ENCODE data around the gene PRKCB. TPM values are rescaled to one million over a fixed set of nuclear protein-coding genes. Genes with fewer than 3 reads are reported as not detected.

The PRKCB gene
- total RNA-seq, 2 experiments from 2014 or later, result 75.8 to 82.6 TPM

GRCh38 chr16:24164416-24164815, 328.6 kb downstream of the PRKCB start:
- H3K36me3 Mint-ChIP-seq, result peaks cover 18% of the 10 kb centered on the region
- peaks cover 9% of the 10 kb centered on the region for H3K4me1 Mint-ChIP-seq
- no peaks in the 10 kb centered on the region for H3K9me3 Mint-ChIP-seq
- no peak overlapping the region for H3K27ac Mint-ChIP-seq
- H3K4me3 Mint-ChIP-seq, result no peak overlapping the region
- H3K27me3 Mint-ChIP-seq, result no peaks in the 10 kb centered on the region
- no peak for DNase-seq

GRCh38 chr16:24165273-24165672, 329.5 kb downstream of the PRKCB start:
- Mint-ChIP-seq H3K27me3 (no peaks in the 10 kb centered on the region), H3K4me3 (no peak overlapping the region), H3K27ac (no peak overlapping the region), H3K4me1 (peaks cover 9% of the 10 kb centered on the region), H3K9me3 (no peaks in the 10 kb centered on the region), H3K36me3 (peaks cover 18% of the 10 kb centered on the region)
- DNase-seq, result no peak

- Mint-ChIP-seq H3K4me3 (no peak overlapping the region), H3K9me3 (no peaks in the 10 kb centered on the region), H3K36me3 (peaks cover 18% of the 10 kb centered on the region), H3K4me1 (peaks cover 9% of the 10 kb centered on the region), H3K27ac (no peak overlapping the region), H3K27me3 (no peaks in the 10 kb centered on the region)
- DNase-seq, result no peak
Observed at GRCh38 chr16:24166661-24167528, 331.1 kb downstream of the PRKCB start.

- H3K27ac Mint-ChIP-seq, result no peak overlapping the region
- DNase-seq, result no peak
- H3K36me3 Mint-ChIP-seq, result peaks cover 22% of the 10 kb centered on the region
- no peaks in the 10 kb centered on the region for H3K27me3 Mint-ChIP-seq
- no peak overlapping the region for H3K4me3 Mint-ChIP-seq
- H3K4me1 Mint-ChIP-seq, result peaks cover 9% of the 10 kb centered on the region
- H3K9me3 Mint-ChIP-seq, result no peaks in the 10 kb centered on the region
Observed at GRCh38 chr16:24168856-24169255, 333.1 kb downstream of the PRKCB start.

GRCh38 chr16:24170407-24170806, 334.6 kb downstream of the PRKCB start:
- peaks cover 29% of the 10 kb centered on the region for H3K36me3 Mint-ChIP-seq
- H3K27me3 Mint-ChIP-seq, result no peaks in the 10 kb centered on the region
- no peak for DNase-seq
- peaks cover 9% of the 10 kb centered on the region for H3K4me1 Mint-ChIP-seq
- H3K9me3 Mint-ChIP-seq, result no peaks in the 10 kb centered on the region
- H3K4me3 Mint-ChIP-seq, result no peak overlapping the region
- no peak overlapping the region for H3K27ac Mint-ChIP-seq

DNA sequence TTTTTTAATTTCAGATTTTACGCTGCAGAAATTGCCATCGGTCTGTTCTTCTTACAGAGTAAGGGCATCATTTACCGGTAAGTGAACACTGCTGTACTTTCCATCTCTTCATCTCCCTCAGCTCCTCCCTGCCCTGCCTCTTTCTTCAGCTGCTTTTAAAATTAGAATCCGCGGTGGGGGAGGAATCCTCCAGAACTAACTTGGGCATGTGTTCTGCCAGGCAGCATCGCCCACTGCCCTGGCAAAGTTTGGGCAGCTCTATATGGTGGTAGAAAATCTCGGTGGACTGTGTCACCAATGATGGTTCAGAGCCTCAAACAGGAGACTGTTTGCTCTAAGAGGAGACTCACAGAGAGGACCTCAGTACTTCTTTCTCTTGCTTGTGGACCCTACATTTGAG, 338.7 kb downstream of the PRKCB start:
- Mint-ChIP-seq H3K4me1 (no peaks in the 10 kb centered on the region), H3K4me3 (no peak overlapping the region), H3K36me3 (peaks cover 40% of the 10 kb centered on the region), H3K27me3 (no peaks in the 10 kb centered on the region), H3K27ac (no peak overlapping the region), H3K9me3 (no peaks in the 10 kb centered on the region)
- DNase-seq, result no peak

- Mint-ChIP-seq H3K9me3 (no peaks in the 10 kb centered on the region), H3K36me3 (peaks cover 40% of the 10 kb centered on the region), H3K4me1 (no peaks in the 10 kb centered on the region), H3K27me3 (no peaks in the 10 kb centered on the region), H3K27ac (no peak overlapping the region), H3K4me3 (no peak overlapping the region)
- DNase-seq, result no peak
Observed at GRCh38 chr16:24174957-24175356, 339.2 kb downstream of the PRKCB start.

GRCh38 chr16:24178496-24178895, 342.7 kb downstream of the PRKCB start:
- no peaks in the 10 kb centered on the region for H3K9me3 Mint-ChIP-seq
- no peak for DNase-seq
- H3K27ac Mint-ChIP-seq, result no peak overlapping the region
- H3K27me3 Mint-ChIP-seq, result no peaks in the 10 kb centered on the region
- H3K4me1 Mint-ChIP-seq, result no peaks in the 10 kb centered on the region
- H3K36me3 Mint-ChIP-seq, result peaks cover 40% of the 10 kb centered on the region
- no peak overlapping the region for H3K4me3 Mint-ChIP-seq

- Mint-ChIP-seq H3K4me3 (no peak overlapping the region), H3K27me3 (no peaks in the 10 kb centered on the region), H3K27ac (no peak overlapping the region), H3K9me3 (no peaks in the 10 kb centered on the region), H3K4me1 (no peaks in the 10 kb centered on the region), H3K36me3 (peaks cover 31% of the 10 kb centered on the region)
- no peak for DNase-seq
Observed at GRCh38 chr16:24180451-24180850, 344.7 kb downstream of the PRKCB start.

DNA sequence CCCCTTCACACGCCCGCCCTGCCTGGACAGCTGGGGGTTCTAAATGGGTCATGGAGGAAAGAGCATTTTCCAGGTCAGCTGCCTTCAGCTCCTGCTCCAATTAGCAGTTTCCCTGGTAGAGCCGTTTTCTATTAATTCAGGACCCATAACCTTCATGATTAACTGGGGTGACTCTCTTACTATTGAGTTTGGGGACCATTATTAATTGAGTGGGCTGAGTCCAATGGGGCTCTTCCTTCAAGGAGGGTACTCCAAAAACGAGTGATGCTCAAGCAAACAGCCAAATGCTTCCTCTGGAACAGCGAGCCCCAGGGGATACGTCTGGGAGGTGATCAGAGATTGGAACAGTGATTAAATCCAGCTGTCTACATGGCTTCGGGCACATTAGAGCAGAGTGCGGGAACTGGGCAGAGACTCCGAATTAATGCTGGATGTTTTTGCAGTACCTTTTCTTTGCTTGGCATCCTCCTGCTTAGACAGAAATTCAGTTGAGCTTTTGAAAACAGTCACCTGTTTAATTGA, 352.3 kb downstream of the PRKCB start:
- DNase-seq, result no peak
- Mint-ChIP-seq H3K27me3 (no peaks in the 10 kb centered on the region), H3K4me1 (peaks cover 11% of the 10 kb centered on the region), H3K9me3 (no peaks in the 10 kb centered on the region), H3K27ac (no peak overlapping the region), H3K36me3 (peaks cover 24% of the 10 kb centered on the region), H3K4me3 (no peak overlapping the region)

GRCh38 chr16:24188751-24189318, 353.1 kb downstream of the PRKCB start:
- no peaks in the 10 kb centered on the region for H3K27me3 Mint-ChIP-seq
- no peak for DNase-seq
- H3K27ac Mint-ChIP-seq, result peak overlapping the region; percentile 40
- no peaks in the 10 kb centered on the region for H3K9me3 Mint-ChIP-seq
- peaks cover 28% of the 10 kb centered on the region for H3K36me3 Mint-ChIP-seq
- H3K4me3 Mint-ChIP-seq, result no peak overlapping the region
- H3K4me1 Mint-ChIP-seq, result peaks cover 11% of the 10 kb centered on the region

DNA sequence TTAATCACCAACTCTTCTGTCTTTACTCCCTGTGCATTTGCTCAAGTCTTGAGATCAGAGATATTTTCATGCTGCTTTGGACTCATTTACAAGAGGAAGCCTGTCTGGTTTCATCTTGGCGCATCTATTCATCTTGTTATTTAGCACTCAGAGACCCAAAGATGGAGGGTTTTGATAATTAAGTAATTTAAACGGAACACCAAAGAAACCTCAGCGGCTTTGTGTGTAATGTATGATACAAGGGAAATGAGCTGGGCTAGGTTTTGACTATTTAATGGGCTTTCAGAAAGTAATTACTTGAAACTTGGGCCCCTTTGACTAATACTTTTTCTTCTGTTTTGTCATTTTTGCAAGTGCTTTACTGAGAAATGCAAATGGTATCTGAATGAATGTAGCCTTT, 354.2 kb downstream of the PRKCB start:
- Mint-ChIP-seq H3K9me3 (no peaks in the 10 kb centered on the region), H3K27me3 (no peaks in the 10 kb centered on the region), H3K27ac (peak overlapping the region; percentile 75), H3K36me3 (peaks cover 28% of the 10 kb centered on the region), H3K4me3 (no peak overlapping the region), H3K4me1 (peaks cover 11% of the 10 kb centered on the region)
- no peak for DNase-seq

- Mint-ChIP-seq H3K27me3 (no peaks in the 10 kb centered on the region), H3K36me3 (peaks cover 31% of the 10 kb centered on the region), H3K4me3 (no peak overlapping the region), H3K9me3 (no peaks in the 10 kb centered on the region), H3K27ac (no peak overlapping the region), H3K4me1 (peaks cover 11% of the 10 kb centered on the region)
- no peak for DNase-seq
Observed at GRCh38 chr16:24191876-24192402, 356.2 kb downstream of the PRKCB start.

GRCh38 chr16:24195221-24195620, 359.4 kb downstream of the PRKCB start:
- no peaks in the 10 kb centered on the region for H3K9me3 Mint-ChIP-seq
- no peak overlapping the region for H3K4me3 Mint-ChIP-seq
- no peak overlapping the region for H3K27ac Mint-ChIP-seq
- no peak for DNase-seq
- no peaks in the 10 kb centered on the region for H3K27me3 Mint-ChIP-seq
- H3K4me1 Mint-ChIP-seq, result peaks cover 2% of the 10 kb centered on the region
- peaks cover 31% of the 10 kb centered on the region for H3K36me3 Mint-ChIP-seq

DNA sequence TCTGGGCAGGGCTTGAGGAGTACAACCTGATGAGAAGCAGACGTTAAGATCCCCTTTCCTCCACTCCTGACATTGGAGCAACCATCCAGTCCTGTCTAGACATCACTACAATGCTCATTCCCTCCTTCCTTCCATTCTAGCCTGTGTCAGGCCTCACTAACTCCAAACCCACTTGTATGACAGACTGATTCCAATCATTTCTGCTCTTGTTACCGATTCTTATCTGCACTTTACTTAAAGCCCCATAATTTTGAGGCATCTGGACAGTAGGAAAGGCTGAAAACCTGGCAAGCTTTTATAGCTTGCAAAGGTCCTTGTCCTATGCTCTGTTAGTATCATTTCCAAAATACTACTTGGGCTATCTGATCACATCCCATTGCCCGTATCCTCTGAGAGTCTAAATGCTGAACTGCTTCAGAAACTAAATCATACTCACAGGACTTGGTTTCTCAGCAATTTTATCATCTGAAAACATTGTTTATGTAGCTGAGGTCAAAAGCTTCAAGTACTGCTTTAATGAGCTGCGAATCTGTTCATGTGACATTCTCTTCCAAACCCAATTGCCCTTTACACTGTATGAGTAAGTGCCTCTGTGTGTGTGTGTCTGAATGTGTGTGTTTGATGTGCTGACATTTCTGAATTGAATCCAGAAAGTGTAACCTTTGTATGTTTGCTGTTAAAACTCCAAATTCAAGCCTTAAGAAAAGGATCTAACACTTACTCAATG, 363.2 kb downstream of the PRKCB start:
- no peak overlapping the region for H3K4me3 Mint-ChIP-seq
- H3K27ac Mint-ChIP-seq, result no peak overlapping the region
- H3K36me3 Mint-ChIP-seq, result peaks cover 29% of the 10 kb centered on the region
- H3K27me3 Mint-ChIP-seq, result no peaks in the 10 kb centered on the region
- peaks cover 2% of the 10 kb centered on the region for H3K4me1 Mint-ChIP-seq
- DNase-seq, result no peak
- no peaks in the 10 kb centered on the region for H3K9me3 Mint-ChIP-seq
